Panc1 (cell line): ENCODE measurements around the gene SOCS1. TPM values are rescaled to one million over a fixed set of nuclear protein-coding genes. Genes with fewer than 3 reads are reported as not detected.

ENCODE experiments used
- ATAC-seq: fragments of 200-7000 bp; cut with Tn5 transposase; 2 replicates; pipeline ENCODE4 v1.9.1; 2020; ENCODE audit warnings: mild to moderate bottlenecking, moderate library complexity
- BruUV-seq: library from RNA; stranded (reverse); fragments of 400-500 nt; replicated peaks from 2 replicates; lab custom pipeline; 2021; lab: Mats Ljungman, UMichigan
- CTCF ChIA-PET: fragments of 300-600 bp; sonication (Branson Sonifier 250); formaldehyde crosslinking; loops from one replicate; lab custom pipeline; 2022; ENCODE audit warnings: antibody characterized with exemption; lab: Charles Lee
- POLR2A ChIA-PET: fragments of 300-600 bp; sonication (Branson Sonifier 250); formaldehyde crosslinking; loops from one replicate; lab custom pipeline; 2022; ENCODE audit warnings: antibody characterized with exemption; lab: Charles Lee
- DNase-seq: peaks from one replicate; pipeline ENCODE4 v3.0.0-alpha.2; 2010; ENCODE audit warnings: low read depth, low spot score
- H3K27ac ChIP-seq: 2 replicates; pipeline ENCODE4 v1.5.1; 2011; ENCODE audit warnings: mild to moderate bottlenecking, low read length, inconsistent platforms
- H3K27me3 ChIP-seq: fragments of 200-500 bp; sonication (Bioruptor generic); 2 replicates; pipeline ENCODE4 v1.6.0; 2014; ENCODE audit warnings: low read length, inconsistent platforms; ENCODE audit not compliant: control insufficient read depth, insufficient read depth
- H3K36me3 ChIP-seq: fragments of 200-500 bp; sonication (Bioruptor generic); 2 replicates; pipeline ENCODE4 v1.5.1; 2014; ENCODE audit warnings: inconsistent platforms, mild to moderate bottlenecking, low read length, moderate library complexity; ENCODE audit not compliant: control insufficient read depth, insufficient read depth
- H3K4me1 ChIP-seq: 2 replicates; pipeline ENCODE4 v1.5.1; 2011; ENCODE audit warnings: inconsistent platforms, mild to moderate bottlenecking, low read length, moderate library complexity; ENCODE audit not compliant: control insufficient read depth, insufficient read depth
- H3K4me3 ChIP-seq, 2 experiments: 2 replicates each; pipeline ENCODE4 v1.5.1; 2011 to 2012; ENCODE audit warnings: low read depth in 2 of 2, low read length in 2 of 2, mild to moderate bottlenecking in 2 of 2, inconsistent platforms in 1 of 2, moderate library complexity in 1 of 2
- H3K9me3 ChIP-seq: fragments of 200-500 bp; sonication (Bioruptor generic); 2 replicates; pipeline ENCODE4 v1.5.1; 2014; ENCODE audit warnings: low read depth, mild to moderate bottlenecking, inconsistent platforms, low read length, moderate library complexity; ENCODE audit not compliant: control insufficient read depth, insufficient read depth
- POLR2AphosphoS5 ChIP-seq: IDR thresholded peaks from 2 replicates; pipeline ENCODE4 v1.6.1; 2012; ENCODE audit warnings: mild to moderate bottlenecking, low read depth, low read length, moderate library complexity
- REST ChIP-seq, 2 experiments: IDR thresholded peaks; 2 replicates each; pipeline ENCODE4 v1.6.1; 2011 to 2012; ENCODE audit warnings: low read depth in 2 of 2, control low read depth in 1 of 2, low read length in 1 of 2, mild to moderate bottlenecking in 1 of 2, moderate library complexity in 1 of 2; ENCODE audit not compliant: insufficient read depth in 1 of 2
- SIN3A ChIP-seq: IDR thresholded peaks from 2 replicates; pipeline ENCODE4 v1.6.1; 2012; ENCODE audit warnings: low read depth, mild to moderate bottlenecking, low read length, moderate library complexity, borderline replicate concordance; ENCODE audit not compliant: insufficient read depth
- TCF7L2 ChIP-seq: IDR thresholded peaks from 2 replicates; pipeline ENCODE4 v1.6.1; 2011; ENCODE audit warnings: mild to moderate bottlenecking, low read depth, low read length, inconsistent platforms
- in situ Hi-C: cut with HindIII; loops from 2 replicates; pipeline ENCODE4 v1.10.0; 2016; ENCODE audit warnings: low sequenced_read_pairs, low pct_unique_long_range_greater_than_20kb
- intact Hi-C: fragments of 100-400 bp; cut with micrococcal nuclease; formaldehyde crosslinking; loops from one replicate; pipeline ENCODE4 v1.10.0; 2022; ENCODE audit not compliant: unreplicated experiment
- total RNA-seq: library from RNA; stranded (reverse); gene quantifications from one replicate; pipeline ENCODE4 v1.2.1, GENCODE V29; 2021; ENCODE audit not compliant: unreplicated experiment
- TF ChIP-seq, protein P1 (sequence below): fragments of 450-650 bp; IDR thresholded peaks from 2 replicates; pipeline ENCODE4 v1.5.1; 2017; ENCODE audit warnings: mild to moderate bottlenecking

SOCS1 gene
- total RNA-seq, 1 experiment from 2014 or later, result 4.8 TPM

- no peaks in the 10 kb centered on the region for H3K4me1 ChIP-seq
- H3K27me3 ChIP-seq, result no peaks in the 10 kb centered on the region
- no TSS peak for BruUV-seq
- no peaks in the 10 kb centered on the region for H3K36me3 ChIP-seq
- in situ Hi-C loops (no loop called here), intact Hi-C loops (no loop called here)
- H3K9me3 ChIP-seq, result no peaks in the 10 kb centered on the region
- no peak for DNase-seq
- no peak for ATAC-seq
- no peak overlapping the region for H3K4me3 ChIP-seq
- H3K27ac ChIP-seq, result no peak overlapping the region
- ChIA-PET POLR2A (no interaction called here), CTCF (no interaction called here)
- TF ChIP-seq, protein P1, sequence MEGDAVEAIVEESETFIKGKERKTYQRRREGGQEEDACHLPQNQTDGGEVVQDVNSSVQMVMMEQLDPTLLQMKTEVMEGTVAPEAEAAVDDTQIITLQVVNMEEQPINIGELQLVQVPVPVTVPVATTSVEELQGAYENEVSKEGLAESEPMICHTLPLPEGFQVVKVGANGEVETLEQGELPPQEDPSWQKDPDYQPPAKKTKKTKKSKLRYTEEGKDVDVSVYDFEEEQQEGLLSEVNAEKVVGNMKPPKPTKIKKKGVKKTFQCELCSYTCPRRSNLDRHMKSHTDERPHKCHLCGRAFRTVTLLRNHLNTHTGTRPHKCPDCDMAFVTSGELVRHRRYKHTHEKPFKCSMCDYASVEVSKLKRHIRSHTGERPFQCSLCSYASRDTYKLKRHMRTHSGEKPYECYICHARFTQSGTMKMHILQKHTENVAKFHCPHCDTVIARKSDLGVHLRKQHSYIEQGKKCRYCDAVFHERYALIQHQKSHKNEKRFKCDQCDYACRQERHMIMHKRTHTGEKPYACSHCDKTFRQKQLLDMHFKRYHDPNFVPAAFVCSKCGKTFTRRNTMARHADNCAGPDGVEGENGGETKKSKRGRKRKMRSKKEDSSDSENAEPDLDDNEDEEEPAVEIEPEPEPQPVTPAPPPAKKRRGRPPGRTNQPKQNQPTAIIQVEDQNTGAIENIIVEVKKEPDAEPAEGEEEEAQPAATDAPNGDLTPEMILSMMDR, result no peak
- TF ChIP-seq TCF7L2 (no peak), SIN3A (no peak), REST (IDR thresholded peaks at IDR 0.05; ENCODE audit: insufficient read depth in 1 of 2, low read depth in 2 of 2, low read length in 1 of 2) (no peak), POLR2AphosphoS5 (no peak)
Measured at GRCh38 chr16:11229906-11230305, 26.1 kb downstream of the SOCS1 start.

- ChIA-PET CTCF (no interaction called here), POLR2A (no interaction called here)
- no peaks in the 10 kb centered on the region for H3K9me3 ChIP-seq
- no peaks in the 10 kb centered on the region for H3K4me1 ChIP-seq
- H3K27me3 ChIP-seq, result no peaks in the 10 kb centered on the region
- no peak for DNase-seq
- TF ChIP-seq TCF7L2 (no peak), POLR2AphosphoS5 (no peak)
- TF ChIP-seq, protein P1, result no peak
- BruUV-seq, result no TSS peak
- H3K36me3 ChIP-seq, result no peaks in the 10 kb centered on the region
- H3K27ac ChIP-seq, result no peak overlapping the region
- in situ Hi-C loops (no loop called here), intact Hi-C loops (no loop called here)
- no peak for ATAC-seq
- no peak overlapping the region for H3K4me3 ChIP-seq
Measured at GRCh38 chr16:11229432-11229831, 26.6 kb downstream of the SOCS1 start.
